ENCODE results near the gene FBXO28. TPM values are rescaled to one million over a fixed set of nuclear protein-coding genes. Genes with fewer than 3 reads are reported as not detected.
"Not testable (repeated sequence)": the region's sequence is repeated elsewhere in the genome, so short reads cannot be mapped to it uniquely, and the experiment has no call there.

The FBXO28 gene
- total RNA-seq: 22.9 and 24.3 TPM in 2 replicates

DNA sequence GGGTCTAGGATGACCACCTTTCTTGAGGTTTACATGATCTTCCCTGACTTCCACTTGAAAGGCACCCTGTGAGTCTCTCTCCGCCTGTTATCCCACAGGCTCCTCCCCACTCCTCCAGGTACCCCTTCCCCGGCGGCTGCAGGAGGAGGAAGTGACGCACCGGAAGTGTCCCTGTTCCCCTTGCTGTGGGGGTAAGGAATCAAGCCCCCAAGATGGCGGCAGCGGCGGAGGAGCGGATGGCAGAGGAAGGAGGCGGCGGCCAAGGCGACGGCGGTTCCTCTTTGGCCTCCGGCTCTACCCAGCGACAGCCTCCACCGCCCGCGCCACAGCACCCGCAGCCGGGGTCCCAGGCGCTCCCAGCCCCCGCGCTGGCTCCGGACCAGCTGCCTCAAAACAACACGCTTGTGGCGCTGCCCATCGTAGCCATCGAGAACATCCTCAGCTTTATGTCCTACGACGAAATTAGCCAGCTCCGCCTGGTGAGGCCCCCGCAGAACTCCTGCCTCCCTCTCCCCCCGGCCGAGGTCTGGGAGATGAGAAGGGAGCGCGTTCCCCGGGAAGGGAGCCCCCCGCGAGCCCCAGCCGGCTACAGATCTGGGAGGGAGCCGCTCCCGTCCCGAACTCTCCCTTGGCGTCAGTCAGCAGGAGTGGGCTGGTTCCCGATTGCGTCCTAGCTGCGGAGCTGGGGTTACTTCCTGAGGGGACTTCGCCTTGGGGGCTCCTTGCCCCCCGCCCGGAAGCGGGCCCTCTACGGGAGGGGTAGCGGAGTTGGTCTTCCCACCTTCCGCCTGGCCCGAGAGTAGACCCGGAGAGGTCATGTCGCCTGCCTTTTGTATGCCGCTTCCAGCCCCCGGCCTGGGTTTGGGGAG lies at the start of gene FBXO28:
TSS of gene FBXO28 (plus strand) at position 194 of the 869 bp plus-strand sequence. CDS start at position 213, 19 bp downstream.
- Mint-ChIP-seq H3K4me1 (ENCODE audit: low read depth) (peaks cover 25% of the 10 kb centered on the region), H3K4me3 (ENCODE audit: low read depth) (peak within 1 kb of the TSS; percentile 80), H3K9me3 (no peaks in the 10 kb centered on the region), H3K27ac (peak within 1 kb of the TSS; percentile 79), H3K27me3 (ENCODE audit: low read depth) (peaks cover 17% of the 10 kb centered on the region), H3K36me3 (ENCODE audit: low read depth) (peaks cover 9% of the 10 kb centered on the region)
- DNase-seq (ENCODE audit: low spot score): peak; percentile 90
- intact Hi-C loops (cut with micrococcal nuclease): loop anchor here (1.0 to 10.0 kb wide), 5 partner anchors 69 to 409 kb away; partner anchors contain the start of genes DEGS1 and TP53BP2

DNA sequence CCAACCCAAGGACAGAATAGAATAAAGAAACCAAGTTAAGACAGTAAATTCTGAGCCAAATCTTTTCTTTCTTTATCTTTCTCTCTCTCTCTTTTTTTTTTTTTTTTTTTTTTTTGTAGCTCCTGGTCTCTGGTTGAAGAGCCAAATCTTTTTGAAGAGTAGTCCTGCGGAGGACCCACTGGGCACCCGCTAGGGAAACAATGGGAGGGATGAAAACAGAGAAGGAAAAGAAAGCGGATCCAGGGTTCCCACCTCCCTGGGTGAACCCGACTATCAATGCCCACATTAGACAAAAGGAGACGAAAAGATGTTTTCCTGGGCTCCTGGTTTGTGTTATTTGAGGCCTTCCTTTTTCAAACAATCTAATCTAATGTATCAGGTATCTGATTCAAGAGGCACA lies 49.8 kb upstream of the FBXO28 start:
- Mint-ChIP-seq H3K27me3 (ENCODE audit: low read depth) (peaks cover 12% of the 10 kb centered on the region), H3K4me1 (ENCODE audit: low read depth) (peaks cover 7% of the 10 kb centered on the region), H3K4me3 (ENCODE audit: low read depth) (no peak overlapping the region), H3K27ac (no peak overlapping the region), H3K9me3 (no peaks in the 10 kb centered on the region), H3K36me3 (ENCODE audit: low read depth) (no peaks in the 10 kb centered on the region)
- DNase-seq (ENCODE audit: low spot score): no peak
- intact Hi-C loops (cut with micrococcal nuclease): no loop called here

DNA sequence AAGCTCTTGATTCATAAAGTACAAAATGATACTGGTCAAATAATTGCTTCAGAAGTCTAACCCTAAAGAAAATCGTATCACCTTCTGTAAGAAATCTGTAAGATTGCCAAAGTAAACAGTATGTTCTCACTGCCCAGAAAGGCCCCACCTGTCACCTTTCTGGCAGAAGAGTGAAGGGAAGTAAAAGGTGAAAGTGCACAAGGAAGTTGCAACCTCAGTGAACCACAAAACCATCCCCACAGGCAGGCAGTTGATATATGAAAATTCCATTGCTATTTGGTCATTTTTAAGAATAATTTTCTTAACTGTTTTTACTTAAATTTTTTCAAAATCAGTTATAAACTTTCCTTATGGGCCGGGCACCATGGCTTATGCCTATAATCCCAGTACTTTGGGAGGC lies 48.5 kb upstream of the FBXO28 start:
- peaks cover 7% of the 10 kb centered on the region for H3K4me1 Mint-ChIP-seq (ENCODE audit: low read depth)

GRCh38 chr1:224067207-224067606 lies 46.7 kb upstream of the FBXO28 start:
- Mint-ChIP-seq H3K27me3 (ENCODE audit: low read depth) (peaks cover 15% of the 10 kb centered on the region), H3K4me1 (ENCODE audit: low read depth) (peaks cover 7% of the 10 kb centered on the region), H3K36me3 (ENCODE audit: low read depth) (no peaks in the 10 kb centered on the region), H3K27ac (peak overlapping the region; percentile 18), H3K4me3 (ENCODE audit: low read depth) (no peak overlapping the region), H3K9me3 (no peaks in the 10 kb centered on the region)
- no peak for DNase-seq (ENCODE audit: low spot score)
- intact Hi-C loops (cut with micrococcal nuclease): no loop called here

More for the DNA sequence above, 48.5 kb upstream of the FBXO28 start:
- H3K27ac Mint-ChIP-seq: no peak overlapping the region
- H3K36me3 Mint-ChIP-seq (ENCODE audit: low read depth): no peaks in the 10 kb centered on the region
- no peaks in the 10 kb centered on the region for H3K9me3 Mint-ChIP-seq
- H3K4me3 Mint-ChIP-seq (ENCODE audit: low read depth): no peak overlapping the region
- intact Hi-C loops (cut with micrococcal nuclease): no loop called here
- peaks cover 12% of the 10 kb centered on the region for H3K27me3 Mint-ChIP-seq (ENCODE audit: low read depth)
- no peak for DNase-seq (ENCODE audit: low spot score)

DNA sequence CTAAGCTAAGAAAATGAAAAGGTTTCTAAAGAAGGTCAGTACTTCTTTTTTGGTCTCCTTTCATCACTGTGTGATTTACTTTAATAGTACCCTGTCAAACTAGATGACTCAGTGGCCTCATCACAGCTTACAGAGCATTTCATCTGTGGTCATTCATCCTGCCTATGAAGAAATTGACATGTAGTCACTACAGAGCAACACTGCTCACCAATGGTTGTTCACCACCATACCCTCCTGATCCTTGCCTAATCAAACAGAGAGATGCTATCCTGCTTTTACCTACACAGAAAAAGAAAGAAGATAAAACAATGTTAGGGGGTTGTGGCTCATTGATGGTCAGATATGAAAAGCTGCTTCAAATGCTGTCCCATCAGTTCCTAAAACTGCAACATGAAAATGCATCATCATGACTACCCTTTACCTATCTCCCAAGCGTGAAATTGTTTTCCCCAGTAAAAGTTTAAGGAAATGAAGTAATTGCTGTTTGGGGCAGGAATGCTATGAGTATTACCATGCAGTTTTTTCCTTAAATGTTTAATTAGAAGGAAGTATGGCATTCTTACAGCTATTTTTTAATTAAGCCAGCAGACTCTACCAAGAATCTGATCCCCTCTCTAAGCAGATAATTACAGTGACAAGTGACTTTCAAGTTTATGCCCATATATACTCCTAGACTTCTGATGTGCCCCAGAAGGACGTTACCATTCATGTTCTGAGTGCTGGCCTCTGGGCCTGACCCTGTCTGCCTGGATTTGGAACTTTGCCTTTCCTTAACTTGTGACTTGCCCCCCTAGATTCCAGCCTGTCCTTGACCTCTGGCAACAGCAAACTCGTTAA lies 46.1 kb upstream of the FBXO28 start:
- Mint-ChIP-seq H3K36me3 (ENCODE audit: low read depth) (no peaks in the 10 kb centered on the region), H3K27me3 (ENCODE audit: low read depth) (peaks cover 17% of the 10 kb centered on the region), H3K4me1 (ENCODE audit: low read depth) (peaks cover 7% of the 10 kb centered on the region), H3K4me3 (ENCODE audit: low read depth) (no peak overlapping the region), H3K9me3 (no peaks in the 10 kb centered on the region), H3K27ac (peak overlapping the region; percentile 18)
- intact Hi-C loops (cut with micrococcal nuclease): no loop called here
- DNase-seq (ENCODE audit: low spot score): no peak

DNA sequence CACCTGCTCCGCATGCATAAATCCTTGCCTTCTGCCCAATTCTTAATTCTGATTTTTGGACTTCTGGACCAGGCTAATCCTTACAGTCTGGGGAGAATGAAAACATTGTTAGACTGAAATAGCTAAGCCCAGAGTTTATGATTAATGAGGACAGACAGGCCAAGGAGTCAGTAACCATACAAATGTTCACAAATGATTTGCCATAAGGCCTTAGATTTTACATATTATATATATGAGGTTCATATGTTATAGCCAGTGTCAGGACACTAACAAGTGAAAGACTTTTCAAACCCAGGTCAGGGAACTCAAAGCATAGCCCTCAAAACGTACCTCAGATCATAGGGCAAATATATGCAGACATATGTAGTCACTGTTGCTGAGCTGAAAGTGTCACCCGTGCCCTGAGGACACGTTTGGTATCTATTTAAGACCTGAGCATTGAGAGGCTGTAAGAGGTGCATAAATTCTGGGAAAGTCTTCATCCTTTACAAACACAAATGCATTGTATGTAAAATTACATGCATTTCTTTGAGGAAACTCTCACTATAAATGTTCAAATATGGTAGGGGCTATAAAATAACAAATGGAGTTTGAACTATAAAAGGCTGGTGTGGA lies 45.3 kb upstream of the FBXO28 start:
- intact Hi-C loops (cut with micrococcal nuclease): no loop called here
- Mint-ChIP-seq H3K27ac (no peak overlapping the region), H3K36me3 (ENCODE audit: low read depth) (no peaks in the 10 kb centered on the region), H3K4me1 (ENCODE audit: low read depth) (peaks cover 7% of the 10 kb centered on the region), H3K4me3 (ENCODE audit: low read depth) (no peak overlapping the region), H3K27me3 (ENCODE audit: low read depth) (peaks cover 16% of the 10 kb centered on the region), H3K9me3 (no peaks in the 10 kb centered on the region)
- no peak for DNase-seq (ENCODE audit: low spot score)

- H3K4me3 Mint-ChIP-seq (ENCODE audit: low read depth): no peak overlapping the region
- intact Hi-C loops (cut with micrococcal nuclease): no loop called here
- H3K36me3 Mint-ChIP-seq (ENCODE audit: low read depth): no peaks in the 10 kb centered on the region
- H3K4me1 Mint-ChIP-seq (ENCODE audit: low read depth): peaks cover 7% of the 10 kb centered on the region
- DNase-seq (ENCODE audit: low spot score): no peak
- H3K27me3 Mint-ChIP-seq (ENCODE audit: low read depth): peaks cover 18% of the 10 kb centered on the region
- H3K27ac Mint-ChIP-seq: no peak overlapping the region
- no peaks in the 10 kb centered on the region for H3K9me3 Mint-ChIP-seq
Observed at GRCh38 chr1:224069138-224069537, 44.8 kb upstream of the FBXO28 start.

DNA sequence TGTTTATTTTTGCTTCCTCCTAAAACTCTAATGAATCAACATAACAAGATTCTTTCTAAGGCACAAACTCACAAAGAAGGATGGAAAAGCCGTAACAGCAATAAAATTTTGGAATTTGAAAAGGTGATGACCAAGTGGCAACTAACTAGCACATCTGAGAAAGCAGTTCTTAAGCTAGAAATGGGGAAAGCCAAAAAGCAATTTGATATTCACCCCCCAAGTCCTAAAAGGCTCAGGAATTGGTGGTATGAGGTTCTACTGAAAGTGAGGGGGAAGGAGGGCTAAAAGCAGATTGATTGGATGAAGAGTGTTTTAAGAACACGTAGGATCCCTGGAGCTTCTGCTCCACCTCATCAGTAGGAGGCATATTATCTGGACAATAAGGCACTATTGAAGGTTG lies 43.4 kb upstream of the FBXO28 start:
- no peaks in the 10 kb centered on the region for H3K36me3 Mint-ChIP-seq (ENCODE audit: low read depth)
- peaks cover 5% of the 10 kb centered on the region for H3K4me1 Mint-ChIP-seq (ENCODE audit: low read depth)
- H3K27me3 Mint-ChIP-seq (ENCODE audit: low read depth): peaks cover 24% of the 10 kb centered on the region
- no peak for DNase-seq (ENCODE audit: low spot score)
- H3K9me3 Mint-ChIP-seq: no peaks in the 10 kb centered on the region
- no peak overlapping the region for H3K4me3 Mint-ChIP-seq (ENCODE audit: low read depth)
- no peak overlapping the region for H3K27ac Mint-ChIP-seq
- intact Hi-C loops (cut with micrococcal nuclease): no loop called here

DNA sequence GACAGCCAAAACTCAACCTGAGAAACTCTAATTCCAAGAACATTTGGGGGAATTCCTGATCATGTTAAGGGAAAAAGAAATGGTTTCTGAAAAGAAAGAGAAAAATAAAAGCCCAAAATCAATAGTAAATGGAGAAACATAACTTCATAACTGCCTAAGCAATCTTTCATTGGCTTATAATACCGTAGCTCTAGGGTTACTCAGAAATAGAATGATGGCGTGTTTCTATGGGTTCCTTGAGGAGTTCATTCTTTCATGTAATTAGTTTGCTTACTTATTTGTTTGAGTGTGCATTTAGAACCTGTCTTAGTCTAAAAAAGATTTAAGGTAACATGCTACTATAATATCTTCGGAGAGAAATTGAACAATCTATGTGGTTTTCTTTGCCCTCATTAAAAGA lies 37.5 kb upstream of the FBXO28 start:
- intact Hi-C loops (cut with micrococcal nuclease): no loop called here
- H3K9me3 Mint-ChIP-seq: no peaks in the 10 kb centered on the region
- DNase-seq (ENCODE audit: low spot score): no peak
- peaks cover 25% of the 10 kb centered on the region for H3K27me3 Mint-ChIP-seq (ENCODE audit: low read depth)
- no peaks in the 10 kb centered on the region for H3K36me3 Mint-ChIP-seq (ENCODE audit: low read depth)
- H3K4me3 Mint-ChIP-seq (ENCODE audit: low read depth): no peak overlapping the region
- H3K27ac Mint-ChIP-seq: no peak overlapping the region
- H3K4me1 Mint-ChIP-seq (ENCODE audit: low read depth): peaks cover 3% of the 10 kb centered on the region

- H3K36me3 Mint-ChIP-seq (ENCODE audit: low read depth); DNase-seq (ENCODE audit: low spot score); intact Hi-C loops (cut with micrococcal nuclease): not testable (repeated sequence)
Observed at GRCh38 chr1:224079644-224080043, 34.3 kb upstream of the FBXO28 start.

GRCh38 chr1:224080115-224080774 lies 33.7 kb upstream of the FBXO28 start:
- Mint-ChIP-seq H3K27ac (no peak overlapping the region), H3K4me3 (ENCODE audit: low read depth) (no peak overlapping the region), H3K4me1 (ENCODE audit: low read depth) (peaks cover 3% of the 10 kb centered on the region), H3K36me3 (ENCODE audit: low read depth) (no peaks in the 10 kb centered on the region), H3K9me3 (no peaks in the 10 kb centered on the region), H3K27me3 (ENCODE audit: low read depth) (peaks cover 18% of the 10 kb centered on the region)
- intact Hi-C loops (cut with micrococcal nuclease): no loop called here
- no peak for DNase-seq (ENCODE audit: low spot score)

More at GRCh38 chr1:224079644-224080043, 34.3 kb upstream of the FBXO28 start:
- H3K4me1 Mint-ChIP-seq (ENCODE audit: low read depth); H3K4me3 Mint-ChIP-seq (ENCODE audit: low read depth); H3K9me3 Mint-ChIP-seq; H3K27ac Mint-ChIP-seq: not testable (repeated sequence)
- H3K27me3 Mint-ChIP-seq (ENCODE audit: low read depth): peaks cover 18% of the 10 kb centered on the region

DNA sequence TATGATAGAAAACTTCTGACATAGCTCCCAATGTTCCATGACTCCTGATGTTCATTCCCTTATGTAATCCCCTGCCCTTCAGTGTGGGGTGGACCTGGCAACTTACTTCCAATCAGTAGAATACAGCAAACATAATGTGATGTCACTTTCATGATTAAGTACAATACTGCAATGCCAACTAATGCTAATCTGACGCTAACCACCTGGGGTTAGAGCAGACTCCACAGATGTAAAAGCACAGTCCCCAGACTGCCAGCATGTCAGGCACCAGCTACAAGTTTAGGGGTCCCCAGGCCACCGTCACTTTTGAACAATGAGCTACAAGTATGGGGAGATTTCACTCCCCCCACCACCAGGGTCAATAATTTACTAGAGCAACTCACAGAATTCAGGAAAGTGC lies 32.3 kb upstream of the FBXO28 start:
- H3K27ac Mint-ChIP-seq: no peak overlapping the region
- H3K4me3 Mint-ChIP-seq (ENCODE audit: low read depth): no peak overlapping the region
- intact Hi-C loops (cut with micrococcal nuclease): no loop called here

More for the DNA sequence above, 32.3 kb upstream of the FBXO28 start:
- Mint-ChIP-seq H3K27me3 (ENCODE audit: low read depth) (peaks cover 18% of the 10 kb centered on the region), H3K9me3 (no peaks in the 10 kb centered on the region), H3K4me1 (ENCODE audit: low read depth) (peaks cover 3% of the 10 kb centered on the region), H3K36me3 (ENCODE audit: low read depth) (no peaks in the 10 kb centered on the region)
- no peak for DNase-seq (ENCODE audit: low spot score)
